HepG2 (cell line): ENCODE measurements around the gene NR1H3. TPM values are rescaled to one million over a fixed set of nuclear protein-coding genes. Genes with fewer than 3 reads are reported as not detected.
A peak's percentile ranks its signal among the peaks of the same experiment; 100 is the strongest.

Experiments used
- BRD4 ChIP-seq: sonication (generic); formaldehyde crosslinking; IDR thresholded peaks from 2 replicates; pipeline ENCODE4 v1.4.0; 2020; ENCODE audit warnings: missing genetic modification reagents
- CHCHD3 ChIP-seq: sonication (generic); formaldehyde crosslinking; IDR thresholded peaks from 2 replicates; pipeline ENCODE4 v1.8.0; 2022; ENCODE audit warnings: mild to moderate bottlenecking, missing genetic modification reagents, moderate library complexity
- DMAP1 ChIP-seq: IDR thresholded peaks from 2 replicates; pipeline ENCODE4 v1.6.1; 2016
- HOXA5 ChIP-seq: sonication (generic); formaldehyde crosslinking; IDR thresholded peaks from 2 replicates; pipeline ENCODE4 v1.4.0; 2020; ENCODE audit warnings: missing genetic modification reagents
- MBD4 ChIP-seq: IDR thresholded peaks from 2 replicates; pipeline ENCODE4 v1.6.1; 2012; ENCODE audit warnings: low read length, inconsistent platforms, borderline replicate concordance
- MTA3 ChIP-seq: sonication (generic); formaldehyde crosslinking; IDR thresholded peaks from 2 replicates; pipeline ENCODE4 v1.4.0; 2020; ENCODE audit warnings: missing genetic modification reagents
- NFIC ChIP-seq: IDR thresholded peaks from 2 replicates; pipeline ENCODE4 v1.6.1; 2012; ENCODE audit warnings: mild to moderate bottlenecking, low read length, inconsistent platforms
- RCOR2 ChIP-seq: IDR thresholded peaks from 2 replicates; pipeline ENCODE4 v1.6.1; 2016; ENCODE audit warnings: missing biosample characterization, missing genetic modification reagents
- SATB2 ChIP-seq: sonication (generic); formaldehyde crosslinking; IDR thresholded peaks from 2 replicates; pipeline ENCODE4 v1.5.0; 2020; ENCODE audit warnings: missing genetic modification reagents
- SKI ChIP-seq: fragments of 450-650 bp; IDR thresholded peaks from one replicate; pipeline ENCODE4 v1.6.1; 2018; ENCODE audit warnings: mild to moderate bottlenecking; ENCODE audit not compliant: partially characterized antibody
- SNRNP70 ChIP-seq: fragments of 200-400 bp; formaldehyde crosslinking; IDR thresholded peaks from 2 replicates; pipeline ENCODE4 v1.6.1; 2017; ENCODE audit warnings: mild to moderate bottlenecking, low read depth, low read length, moderate library complexity
- ZBTB38 ChIP-seq: sonication (generic); formaldehyde crosslinking; IDR thresholded peaks from 2 replicates; pipeline ENCODE4 v1.5.1; 2020; ENCODE audit warnings: mild to moderate bottlenecking, missing genetic modification reagents
- ZFYVE20 ChIP-seq: sonication (generic); formaldehyde crosslinking; IDR thresholded peaks from 2 replicates; pipeline ENCODE4 v1.8.0; 2023; ENCODE audit warnings: low read depth, mild to moderate bottlenecking, moderate library complexity, missing genetic modification reagents, borderline replicate concordance
- ZMYM3 ChIP-seq: sonication (generic); formaldehyde crosslinking; IDR thresholded peaks from 2 replicates; pipeline ENCODE4 v1.5.1; 2020; ENCODE audit warnings: mild to moderate bottlenecking, missing genetic modification reagents
- ZNF337 ChIP-seq: sonication (generic); formaldehyde crosslinking; IDR thresholded peaks from 2 replicates; pipeline ENCODE4 v1.5.1; 2020; ENCODE audit warnings: missing genetic modification reagents, low read depth, mild to moderate bottlenecking, borderline replicate concordance
- ZNF343 ChIP-seq: sonication (generic); formaldehyde crosslinking; IDR thresholded peaks from 2 replicates; pipeline ENCODE4 v1.4.0; 2020; ENCODE audit warnings: mild to moderate bottlenecking, missing genetic modification reagents
- ZNF484 ChIP-seq: sonication (generic); formaldehyde crosslinking; IDR thresholded peaks from 2 replicates; pipeline ENCODE4 v1.5.1; 2020; ENCODE audit warnings: mild to moderate bottlenecking, low read depth, missing genetic modification reagents, borderline replicate concordance
- ZNF550 ChIP-seq: sonication (generic); formaldehyde crosslinking; IDR thresholded peaks from 2 replicates; pipeline ENCODE4 v1.4.0; 2020; ENCODE audit warnings: mild to moderate bottlenecking, missing genetic modification reagents, borderline replicate concordance
- ZNF556 ChIP-seq: sonication (generic); formaldehyde crosslinking; IDR thresholded peaks from 2 replicates; pipeline ENCODE4 v1.4.0; 2020; ENCODE audit warnings: mild to moderate bottlenecking, missing genetic modification reagents, borderline replicate concordance
- ZNF788 ChIP-seq: sonication (generic); formaldehyde crosslinking; IDR thresholded peaks from 2 replicates; pipeline ENCODE4 v1.5.0; 2020; ENCODE audit warnings: mild to moderate bottlenecking, missing genetic modification reagents, borderline replicate concordance
- ZSCAN29 ChIP-seq: sonication (generic); formaldehyde crosslinking; conservative IDR thresholded peaks from 2 replicates; pipeline ENCODE4 v1.4.0; 2020; ENCODE audit warnings: mild to moderate bottlenecking, missing genetic modification reagents
- polyA plus RNA-seq, 8 experiments: library from polyadenylated mRNA; depleted of rRNA in 3 of 8; stranded (reverse) in 7 of 8; unstranded in 1 of 8; fragments of >200 nt; fragmentation: Illumina TruSeq in 4 of 8; extraction: Trizol in 4 of 8; gene quantifications; 2 replicates each; pipeline versions ENCODE4 v1.2.1 to v1.2.3, GENCODE V29; 2011 to 2016; ENCODE audit warnings: low read depth in 4 of 8, missing spikeins in 1 of 8, mixed read lengths in 1 of 8; ENCODE audit not compliant: insufficient read depth in 1 of 8
- total RNA-seq, 5 experiments: library from RNA; depleted of rRNA; stranded (reverse); fragments of >200 nt; fragmentation: Illumina TruSeq; extraction: Trizol; gene quantifications; 2 replicates each; pipeline ENCODE4 v1.2.3, GENCODE V29; 2016; ENCODE audit warnings: low read depth in 1 of 5
- TF ChIP-seq, protein P1 (sequence below): sonication (generic); formaldehyde crosslinking; IDR thresholded peaks from 2 replicates; pipeline ENCODE4 v1.5.0; 2020; ENCODE audit warnings: missing genetic modification reagents
- TF ChIP-seq, protein P2 (sequence below): IDR thresholded peaks from 2 replicates; pipeline ENCODE4 v1.6.1; 2012; ENCODE audit warnings: inconsistent platforms
- TF ChIP-seq, protein P3 (sequence below): sonication (generic); formaldehyde crosslinking; IDR thresholded peaks from 2 replicates; pipeline ENCODE4 v1.4.0; 2020; ENCODE audit warnings: low read depth, mild to moderate bottlenecking, missing genetic modification reagents
- TF ChIP-seq, protein P4 (sequence below): sonication (generic); formaldehyde crosslinking; IDR thresholded peaks from 2 replicates; pipeline ENCODE4 v1.4.0; 2020; ENCODE audit warnings: mild to moderate bottlenecking, missing genetic modification reagents, borderline replicate concordance
- TF ChIP-seq, protein P5 (sequence below): sonication (generic); formaldehyde crosslinking; IDR thresholded peaks from 2 replicates; pipeline ENCODE4 v1.5.0; 2020; ENCODE audit warnings: mild to moderate bottlenecking, missing genetic modification reagents, moderate library complexity
- TF ChIP-seq, protein P6 (sequence below): sonication (generic); formaldehyde crosslinking; IDR thresholded peaks from 2 replicates; pipeline ENCODE4 v1.8.0; 2023; ENCODE audit warnings: mild to moderate bottlenecking, missing genetic modification reagents

The NR1H3 gene
- total and polyA plus RNA-seq, 2 of the 13 experiments (the other 11 are each of a cell fraction or from before 2014, with no cell fraction given): 41.8 to 102 TPM

DNA sequence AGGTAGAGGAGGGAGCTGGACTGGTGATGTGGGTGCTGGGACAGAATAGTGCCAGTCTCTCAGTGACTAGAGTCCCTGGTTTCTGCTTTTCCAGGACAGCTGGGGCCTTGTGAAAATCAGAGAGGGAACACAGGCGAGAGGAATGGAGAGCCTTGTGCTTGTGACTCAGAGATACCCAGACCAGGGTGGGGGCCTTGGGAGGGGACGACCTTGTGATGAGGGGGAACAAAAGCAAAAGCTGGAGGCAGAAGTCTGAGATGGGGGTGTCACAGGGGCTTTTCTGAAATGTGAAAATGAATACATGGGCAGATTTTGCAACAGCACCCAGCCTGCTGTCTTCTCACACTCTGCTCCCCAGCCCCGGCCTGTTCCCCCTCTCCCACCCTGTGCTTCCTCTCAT is 3.4 kb upstream of the NR1H3 start (continued):
- TF ChIP-seq, protein P1, sequence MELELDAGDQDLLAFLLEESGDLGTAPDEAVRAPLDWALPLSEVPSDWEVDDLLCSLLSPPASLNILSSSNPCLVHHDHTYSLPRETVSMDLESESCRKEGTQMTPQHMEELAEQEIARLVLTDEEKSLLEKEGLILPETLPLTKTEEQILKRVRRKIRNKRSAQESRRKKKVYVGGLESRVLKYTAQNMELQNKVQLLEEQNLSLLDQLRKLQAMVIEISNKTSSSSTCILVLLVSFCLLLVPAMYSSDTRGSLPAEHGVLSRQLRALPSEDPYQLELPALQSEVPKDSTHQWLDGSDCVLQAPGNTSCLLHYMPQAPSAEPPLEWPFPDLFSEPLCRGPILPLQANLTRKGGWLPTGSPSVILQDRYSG (CRISPR knock-in tag): no peak
- TF ChIP-seq, protein P2, sequence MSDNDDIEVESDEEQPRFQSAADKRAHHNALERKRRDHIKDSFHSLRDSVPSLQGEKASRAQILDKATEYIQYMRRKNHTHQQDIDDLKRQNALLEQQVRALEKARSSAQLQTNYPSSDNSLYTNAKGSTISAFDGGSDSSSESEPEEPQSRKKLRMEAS: no peak
- TF ChIP-seq SATB2: no peak
- 0 out of 2 replicates have a peak, but pooled peaks have one; percentile 8 for TF ChIP-seq ZNF556 (CRISPR knock-in tag)
- TF ChIP-seq ZNF337 (CRISPR knock-in tag): no peak
- TF ChIP-seq NFIC: no peak
- TF ChIP-seq MBD4: no peak
- TF ChIP-seq SKI: no peak
- TF ChIP-seq CHCHD3 (CRISPR knock-in tag): no peak
- TF ChIP-seq BRD4 (CRISPR knock-in tag): no peak
- TF ChIP-seq, protein P3, sequence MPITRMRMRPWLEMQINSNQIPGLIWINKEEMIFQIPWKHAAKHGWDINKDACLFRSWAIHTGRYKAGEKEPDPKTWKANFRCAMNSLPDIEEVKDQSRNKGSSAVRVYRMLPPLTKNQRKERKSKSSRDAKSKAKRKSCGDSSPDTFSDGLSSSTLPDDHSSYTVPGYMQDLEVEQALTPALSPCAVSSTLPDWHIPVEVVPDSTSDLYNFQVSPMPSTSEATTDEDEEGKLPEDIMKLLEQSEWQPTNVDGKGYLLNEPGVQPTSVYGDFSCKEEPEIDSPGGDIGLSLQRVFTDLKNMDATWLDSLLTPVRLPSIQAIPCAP (CRISPR knock-in tag): no peak
- no peak for TF ChIP-seq ZNF550 (CRISPR knock-in tag)
- TF ChIP-seq ZFYVE20 (CRISPR knock-in tag): no peak
- no peak for TF ChIP-seq SNRNP70
- TF ChIP-seq, protein P4, sequence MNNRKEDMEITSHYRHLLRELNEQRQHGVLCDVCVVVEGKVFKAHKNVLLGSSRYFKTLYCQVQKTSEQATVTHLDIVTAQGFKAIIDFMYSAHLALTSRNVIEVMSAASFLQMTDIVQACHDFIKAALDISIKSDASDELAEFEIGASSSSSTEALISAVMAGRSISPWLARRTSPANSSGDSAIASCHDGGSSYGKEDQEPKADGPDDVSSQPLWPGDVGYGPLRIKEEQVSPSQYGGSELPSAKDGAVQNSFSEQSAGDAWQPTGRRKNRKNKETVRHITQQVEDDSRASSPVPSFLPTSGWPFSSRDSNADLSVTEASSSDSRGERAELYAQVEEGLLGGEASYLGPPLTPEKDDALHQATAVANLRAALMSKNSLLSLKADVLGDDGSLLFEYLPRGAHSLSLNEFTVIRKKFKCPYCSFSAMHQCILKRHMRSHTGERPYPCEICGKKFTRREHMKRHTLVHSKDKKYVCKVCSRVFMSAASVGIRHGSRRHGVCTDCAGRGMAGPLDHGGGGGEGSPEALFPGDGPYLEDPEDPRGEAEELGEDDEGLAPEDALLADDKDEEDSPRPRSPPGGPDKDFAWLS (CRISPR knock-in tag): no peak
- no peak for TF ChIP-seq ZMYM3 (CRISPR knock-in tag)
- peak; percentile 16; the same call in 1 of the 2 replicates for TF ChIP-seq ZNF788
- no peak for TF ChIP-seq ZNF484 (CRISPR knock-in tag)
- TF ChIP-seq HOXA5 (CRISPR knock-in tag): no peak
- TF ChIP-seq ZNF343: no peak
- TF ChIP-seq RCOR2 (CRISPR knock-in tag): no peak
- no peak for TF ChIP-seq MTA3 (CRISPR knock-in tag)
- no peak for TF ChIP-seq DMAP1 (CRISPR knock-in tag)
- TF ChIP-seq ZBTB38 (CRISPR knock-in tag): no peak
- TF ChIP-seq, protein P5, sequence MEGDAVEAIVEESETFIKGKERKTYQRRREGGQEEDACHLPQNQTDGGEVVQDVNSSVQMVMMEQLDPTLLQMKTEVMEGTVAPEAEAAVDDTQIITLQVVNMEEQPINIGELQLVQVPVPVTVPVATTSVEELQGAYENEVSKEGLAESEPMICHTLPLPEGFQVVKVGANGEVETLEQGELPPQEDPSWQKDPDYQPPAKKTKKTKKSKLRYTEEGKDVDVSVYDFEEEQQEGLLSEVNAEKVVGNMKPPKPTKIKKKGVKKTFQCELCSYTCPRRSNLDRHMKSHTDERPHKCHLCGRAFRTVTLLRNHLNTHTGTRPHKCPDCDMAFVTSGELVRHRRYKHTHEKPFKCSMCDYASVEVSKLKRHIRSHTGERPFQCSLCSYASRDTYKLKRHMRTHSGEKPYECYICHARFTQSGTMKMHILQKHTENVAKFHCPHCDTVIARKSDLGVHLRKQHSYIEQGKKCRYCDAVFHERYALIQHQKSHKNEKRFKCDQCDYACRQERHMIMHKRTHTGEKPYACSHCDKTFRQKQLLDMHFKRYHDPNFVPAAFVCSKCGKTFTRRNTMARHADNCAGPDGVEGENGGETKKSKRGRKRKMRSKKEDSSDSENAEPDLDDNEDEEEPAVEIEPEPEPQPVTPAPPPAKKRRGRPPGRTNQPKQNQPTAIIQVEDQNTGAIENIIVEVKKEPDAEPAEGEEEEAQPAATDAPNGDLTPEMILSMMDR (CRISPR knock-in tag): no peak
- TF ChIP-seq, protein P6, sequence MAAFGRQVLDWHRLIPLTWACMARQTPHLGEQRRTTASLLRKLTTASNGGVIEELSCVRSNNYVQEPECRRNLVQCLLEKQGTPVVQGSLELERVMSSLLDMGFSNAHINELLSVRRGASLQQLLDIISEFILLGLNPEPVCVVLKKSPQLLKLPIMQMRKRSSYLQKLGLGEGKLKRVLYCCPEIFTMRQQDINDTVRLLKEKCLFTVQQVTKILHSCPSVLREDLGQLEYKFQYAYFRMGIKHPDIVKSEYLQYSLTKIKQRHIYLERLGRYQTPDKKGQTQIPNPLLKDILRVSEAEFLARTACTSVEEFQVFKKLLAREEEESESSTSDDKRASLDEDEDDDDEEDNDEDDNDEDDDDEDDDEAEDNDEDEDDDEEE: no peak
- no peak for TF ChIP-seq ZSCAN29 (CRISPR knock-in tag)
